GM21619 (cell line): ENCODE data around the gene TUBAL3.
A peak's percentile ranks its signal among the peaks of the same experiment; 100 is the strongest.

Experiments
- ATAC-seq: cut with Tn5 transposase; IDR thresholded peaks from one replicate; pipeline ENCODE4 v1.9.1; 2021; ENCODE audit not compliant: unreplicated experiment

The TUBAL3 gene

DNA sequence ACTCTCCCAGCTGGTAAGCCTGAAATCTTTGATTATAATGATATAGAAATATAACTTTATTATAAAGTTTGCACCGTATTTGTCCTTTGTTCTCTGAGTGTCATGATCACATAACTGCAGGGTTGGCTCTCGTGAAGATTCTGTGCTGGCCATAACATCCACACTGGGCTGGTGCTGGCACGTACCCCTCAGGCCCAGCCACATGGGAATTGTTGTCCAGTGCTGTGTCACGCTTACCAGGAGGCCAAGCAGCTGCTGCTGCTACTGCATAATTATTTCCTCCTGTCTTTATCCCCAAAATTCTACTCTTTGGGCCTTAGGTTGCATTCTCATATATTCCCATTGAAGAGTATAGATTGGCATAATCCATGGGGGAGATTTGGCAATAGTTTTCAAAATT lies 60.6 kb downstream of the TUBAL3 start:
- no peak for ATAC-seq

DNA sequence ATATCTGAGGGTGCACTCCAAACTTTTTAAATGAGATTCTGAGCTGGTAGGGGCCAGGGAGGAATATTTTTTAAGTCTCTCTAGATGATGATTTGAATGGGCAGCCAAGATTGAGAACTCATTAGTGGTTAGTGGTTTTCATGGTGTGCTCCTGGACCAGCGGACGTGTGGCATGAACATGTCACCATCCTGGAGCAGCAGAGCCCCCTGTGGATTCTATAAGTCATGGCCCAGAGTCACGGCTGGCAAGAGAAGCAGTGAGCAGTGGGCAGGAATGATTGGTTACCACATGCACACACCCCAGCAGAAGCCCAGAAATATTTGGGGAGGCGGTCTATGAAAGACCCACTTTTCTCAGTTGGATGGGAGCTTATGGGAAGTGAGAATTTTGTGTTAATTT lies 61.1 kb downstream of the TUBAL3 start:
- peak; percentile 69 for ATAC-seq
